Right atrium auricular region (tissue), 2 donors: ENCODE measurements around the gene RASA1. TPM values are rescaled to one million over a fixed set of nuclear protein-coding genes. Genes with fewer than 3 reads are reported as not detected.

Experiments
- DNase-seq: peaks from one replicate; pipeline ENCODE4 v3.0.0-alpha.2; 2019; ENCODE audit warnings: low spot score
- H3K27ac ChIP-seq, 2 donors: fragments of 200-600 bp; sonication (generic); 1 replicate in 1 of 2; 2 replicates in 1 of 2; pipeline ENCODE4 v1.5.1; 2016 to 2019
- H3K27me3 ChIP-seq, 2 donors: fragments of 200-600 bp; sonication (generic); one replicate each; pipeline versions ENCODE4 v1.5.1 to v1.6.0; 2017 to 2019
- H3K36me3 ChIP-seq: fragments of 200-600 bp; sonication (generic); one replicate; pipeline ENCODE4 v1.5.1; 2016
- H3K4me1 ChIP-seq, 2 donors: fragments of 200-600 bp; sonication (generic); one replicate each; pipeline versions ENCODE4 v1.5.1 to v1.6.0; 2017 to 2019
- H3K4me3 ChIP-seq, 2 donors: fragments of 200-600 bp; sonication (generic); 1 replicate in 1 of 2; 2 replicates in 1 of 2; pipeline ENCODE4 v1.5.1; 2017 to 2019; ENCODE audit warnings: mild to moderate bottlenecking in 1 of 2, moderate library complexity in 1 of 2
- H3K9me3 ChIP-seq, 2 donors: fragments of 200-600 bp; sonication (generic); one replicate each; pipeline ENCODE4 v1.5.1; 2019
- CTCF ChIP-seq, 2 donors: fragments of 200-600 bp; sonication (generic); IDR thresholded peaks; one replicate each; pipeline ENCODE4 v1.5.1; 2019; ENCODE audit warnings: antibody characterized with exemption in 2 of 2
- total RNA-seq, 2 donors: library from RNA; depleted of rRNA; stranded (reverse); fragments of >200 nt; gene quantifications; one replicate each; pipeline ENCODE4 v1.1.0, GENCODE V29; 2016

The RASA1 gene
- 10 to 100 TPM; 15.7 to 18.6 TPM for total RNA-seq

GRCh38 chr5:87267574-87268125 lies at the start of gene RASA1:
TSS of gene RASA1 (plus strand) at chr5:87267883. CDS start at chr5:87268452, 569 bp downstream.
- no peaks in the 10 kb centered on the region for H3K36me3 ChIP-seq
- H3K4me3 ChIP-seq, result peak within 1 kb of the TSS; percentile 89 to 96
- peak within 1 kb of the TSS; percentile 94 to 97 for H3K27ac ChIP-seq
- H3K27me3 ChIP-seq, result no peaks in the 10 kb centered on the region
- H3K4me1 ChIP-seq, result peaks cover 0 to 17% of the 10 kb centered on the region in 2 donors
- H3K9me3 ChIP-seq, result no peaks in the 10 kb centered on the region
- peak; percentile 93 for DNase-seq
- no peak for TF ChIP-seq CTCF (IDR thresholded peaks at IDR 0.05)

DNA sequence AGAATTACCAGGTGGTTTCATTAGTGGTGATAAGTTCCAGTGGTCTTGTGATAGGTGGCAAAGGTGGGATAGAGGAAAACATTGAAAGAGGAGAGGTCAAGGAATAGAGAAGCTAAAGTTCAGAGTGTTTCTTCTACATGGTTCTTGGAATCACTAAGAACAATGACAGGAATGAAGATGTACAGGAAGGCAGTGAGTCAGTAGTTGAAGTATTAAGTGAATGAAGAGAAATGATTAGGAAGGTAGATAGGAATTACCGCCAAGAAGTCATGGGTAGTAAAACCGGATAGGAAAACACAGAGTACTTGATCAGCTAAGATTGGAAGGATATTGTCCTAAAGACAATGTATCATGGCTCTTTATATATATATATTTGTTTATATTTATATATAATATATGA lies 37.9 kb upstream of the RASA1 start:
- Histone ChIP-seq H3K9me3 (no peaks in the 10 kb centered on the region), H3K27ac (no peak overlapping the region), H3K27me3 (no peaks in the 10 kb centered on the region), H3K4me3 (no peak overlapping the region), H3K36me3 (no peaks in the 10 kb centered on the region), H3K4me1 (no peaks in the 10 kb centered on the region)
- no peak for TF ChIP-seq CTCF (IDR thresholded peaks at IDR 0.05)
- no peak for DNase-seq

- no peaks in the 10 kb centered on the region for H3K4me1 ChIP-seq
- H3K27me3 ChIP-seq, result no peaks in the 10 kb centered on the region
- no peak overlapping the region for H3K27ac ChIP-seq
- no peak for DNase-seq
- H3K36me3 ChIP-seq, result no peaks in the 10 kb centered on the region
- H3K9me3 ChIP-seq, result no peaks in the 10 kb centered on the region
- no peak overlapping the region for H3K4me3 ChIP-seq
- no peak for TF ChIP-seq CTCF (IDR thresholded peaks at IDR 0.05)
Observed at GRCh38 chr5:87231037-87231808, 36.5 kb upstream of the RASA1 start.

DNA sequence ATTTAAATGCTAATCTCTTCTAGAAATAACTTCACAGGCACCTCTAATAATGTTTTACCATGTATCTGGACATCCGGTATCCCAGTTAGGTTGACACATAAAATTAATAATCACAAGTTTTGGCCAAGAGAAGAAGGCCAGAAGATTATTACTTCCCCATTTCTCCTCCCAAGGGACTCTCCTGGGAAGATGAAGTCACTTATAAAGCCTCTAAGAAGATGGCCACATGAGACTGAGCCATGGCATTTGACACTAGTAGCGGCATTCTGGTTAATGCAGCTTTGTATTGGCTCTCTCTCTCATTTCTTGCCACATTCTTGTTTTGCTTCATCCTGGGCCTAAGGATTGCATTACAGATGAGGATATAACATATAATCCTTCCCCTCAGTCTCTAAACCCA lies 34.5 kb upstream of the RASA1 start:
- DNase-seq, result no peak
- H3K27ac ChIP-seq, result no peak overlapping the region
- no peaks in the 10 kb centered on the region for H3K4me1 ChIP-seq
- H3K36me3 ChIP-seq, result no peaks in the 10 kb centered on the region
- no peaks in the 10 kb centered on the region for H3K27me3 ChIP-seq
- no peaks in the 10 kb centered on the region for H3K9me3 ChIP-seq
- no peak overlapping the region for H3K4me3 ChIP-seq
- TF ChIP-seq CTCF (IDR thresholded peaks at IDR 0.05), result no peak

DNA sequence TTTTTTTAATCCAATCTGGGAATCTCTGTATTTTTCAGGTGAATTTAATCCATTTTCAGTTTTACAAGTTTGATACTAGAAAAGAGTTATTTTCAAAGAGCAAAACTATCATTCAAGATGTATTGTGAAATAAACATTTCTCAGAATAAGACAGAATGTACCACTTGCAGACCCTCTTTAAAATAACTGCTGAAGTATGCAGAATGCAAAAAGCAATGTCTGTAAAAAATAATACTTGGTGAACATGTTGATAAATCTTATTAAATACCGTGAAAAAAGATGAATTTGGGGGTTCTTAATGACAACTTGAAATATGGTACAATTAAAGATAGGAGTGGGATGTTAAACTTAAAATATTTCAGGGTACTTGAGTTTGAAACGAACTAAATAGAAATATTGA lies 26.1 kb upstream of the RASA1 start:
- no peak for TF ChIP-seq CTCF (IDR thresholded peaks at IDR 0.05)
- H3K4me3 ChIP-seq, result no peak overlapping the region

More for the DNA sequence above, 26.1 kb upstream of the RASA1 start:
- Histone ChIP-seq H3K27ac (no peak overlapping the region), H3K4me1 (no peaks in the 10 kb centered on the region), H3K27me3 (no peaks in the 10 kb centered on the region), H3K9me3 (no peaks in the 10 kb centered on the region), H3K36me3 (no peaks in the 10 kb centered on the region)
- no peak for DNase-seq
